Measurements from ENCODE around the gene THAP10. TPM values are rescaled to one million over a fixed set of nuclear protein-coding genes. Genes with fewer than 3 reads are reported as not detected.

THAP10 gene
- total RNA-seq (3.5 TPM), polyA plus RNA-seq (ENCODE audit: insufficient read depth, low read depth, low replicate concordance) (3.4 TPM)
- long read RNA-seq, donor 1, partial matches to known transcripts, result 0 of 3 reads
- long read RNA-seq, donor 1, other reads (novel, unspliced or antisense), result 0 of 3 reads
- long read RNA-seq, donor 2, partial matches to known transcripts, result 0 of 4 reads
- long read RNA-seq, donor 2, other reads (novel, unspliced or antisense), result 0 of 4 reads
- long read RNA-seq, donor 3, partial matches to known transcripts, result 5 of 14 reads
- long read RNA-seq, donor 3, other reads (novel, unspliced or antisense), result 7 of 14 reads
- long read RNA-seq, donor 4, partial matches to known transcripts, result 0 of 2 reads
- long read RNA-seq, donor 4, other reads (novel, unspliced or antisense), result 0 of 2 reads
- long read RNA-seq, donor 5, result 0 reads
- long read RNA-seq, donor 6, partial matches to known transcripts, result 0 of 3 reads
- long read RNA-seq, donor 6, other reads (novel, unspliced or antisense), result 0 of 3 reads
- long read RNA-seq, donor 7, partial matches to known transcripts, result 1 of 5 reads
- long read RNA-seq, donor 7, other reads (novel, unspliced or antisense), result 1 of 5 reads
- long read RNA-seq, donor 8, partial matches to known transcripts, result 0 of 3 reads
- long read RNA-seq, donor 8, other reads (novel, unspliced or antisense), result 0 of 3 reads
- long read RNA-seq, donor 9, result 0 reads
- long read RNA-seq, donor 10, partial matches to known transcripts, result 0 of 4 reads
- long read RNA-seq, donor 10, other reads (novel, unspliced or antisense), result 0 of 4 reads

- TF ChIP-seq, protein P1, sequence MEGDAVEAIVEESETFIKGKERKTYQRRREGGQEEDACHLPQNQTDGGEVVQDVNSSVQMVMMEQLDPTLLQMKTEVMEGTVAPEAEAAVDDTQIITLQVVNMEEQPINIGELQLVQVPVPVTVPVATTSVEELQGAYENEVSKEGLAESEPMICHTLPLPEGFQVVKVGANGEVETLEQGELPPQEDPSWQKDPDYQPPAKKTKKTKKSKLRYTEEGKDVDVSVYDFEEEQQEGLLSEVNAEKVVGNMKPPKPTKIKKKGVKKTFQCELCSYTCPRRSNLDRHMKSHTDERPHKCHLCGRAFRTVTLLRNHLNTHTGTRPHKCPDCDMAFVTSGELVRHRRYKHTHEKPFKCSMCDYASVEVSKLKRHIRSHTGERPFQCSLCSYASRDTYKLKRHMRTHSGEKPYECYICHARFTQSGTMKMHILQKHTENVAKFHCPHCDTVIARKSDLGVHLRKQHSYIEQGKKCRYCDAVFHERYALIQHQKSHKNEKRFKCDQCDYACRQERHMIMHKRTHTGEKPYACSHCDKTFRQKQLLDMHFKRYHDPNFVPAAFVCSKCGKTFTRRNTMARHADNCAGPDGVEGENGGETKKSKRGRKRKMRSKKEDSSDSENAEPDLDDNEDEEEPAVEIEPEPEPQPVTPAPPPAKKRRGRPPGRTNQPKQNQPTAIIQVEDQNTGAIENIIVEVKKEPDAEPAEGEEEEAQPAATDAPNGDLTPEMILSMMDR (IDR thresholded peaks at IDR 0.05; ENCODE audit: borderline replicate concordance, extremely low read depth, insufficient read depth), result no peak
- Histone ChIP-seq H3K27ac (ENCODE audit: low read depth in 2 of 2, low read length in 2 of 2) (peak within 1 kb of the TSS; percentile 63 to 88), H3K4me3 (ENCODE audit: low read length in 3 of 3) (peak within 1 kb of the TSS; percentile 96 to 99 (median 97)), H3K9ac (ENCODE audit: low read length in 3 of 3) (peak within 1 kb of the TSS; percentile 11 to 95 (median 72)), H3K27me3 (ENCODE audit: control insufficient read depth, insufficient read depth, low read length) (no peaks in the 10 kb centered on the region), H3K9me3 (ENCODE audit: control insufficient read depth in 2 of 3, insufficient read depth in 1 of 3, low read length in 3 of 3) (no peaks in the 10 kb centered on the region), H3K36me3 (ENCODE audit: control insufficient read depth in 2 of 3, insufficient read depth in 3 of 3, low read length in 3 of 3) (no peaks in the 10 kb centered on the region), H3K4me1 (ENCODE audit: control insufficient read depth in 2 of 3, insufficient read depth in 2 of 3, low read depth in 1 of 3, low read length in 3 of 3) (peaks cover 0 to 10% (median 4%) of the 10 kb centered on the region in 3 donors)
- intact Hi-C loops (cut with DNase I), result no loop called here
- DNase-seq (peak; percentile 93 to 97 (median 95)), FAIRE-seq (no peak)
Measured at GRCh38 chr15:70892002-70892911, at the start of gene THAP10, which contains the start of gene LRRC49. TSS of gene THAP10 (minus strand) at chr15:70892433. CDS start at chr15:70892272, 161 bp downstream. TSS of gene LRRC49 (plus strand) at chr15:70892826. CDS start at chr15:70892895, 69 bp downstream.

DNA sequence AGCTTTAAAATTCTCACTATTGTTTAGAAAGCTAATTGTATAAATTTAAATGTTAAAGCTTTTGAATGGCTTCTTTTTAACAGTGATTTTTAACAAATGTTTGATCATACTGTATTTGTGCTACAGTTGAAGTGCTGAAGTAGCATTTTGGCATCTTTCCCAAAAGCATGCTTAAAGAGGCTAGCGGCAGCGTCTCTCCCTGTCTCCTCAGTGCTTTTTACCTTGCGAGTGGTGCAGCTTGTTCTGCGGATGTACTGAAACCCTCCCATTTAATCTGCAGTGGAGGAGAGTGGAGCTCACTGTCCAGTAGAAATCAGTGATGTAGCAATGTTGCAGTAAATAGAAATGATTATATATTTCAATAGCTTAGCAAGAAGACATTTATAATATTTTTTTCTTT is 44.1 kb upstream of the THAP10 start:
- TF ChIP-seq, protein P1 (IDR thresholded peaks at IDR 0.05; ENCODE audit: borderline replicate concordance, extremely low read depth, insufficient read depth), result no peak
- Histone ChIP-seq H3K27me3 (ENCODE audit: control insufficient read depth, insufficient read depth, low read length) (no peaks in the 10 kb centered on the region), H3K9ac (ENCODE audit: low read length in 3 of 3) (no peak overlapping the region), H3K36me3 (ENCODE audit: control insufficient read depth in 2 of 3, insufficient read depth in 3 of 3, low read length in 3 of 3) (no peaks in the 10 kb centered on the region), H3K4me1 (ENCODE audit: control insufficient read depth in 2 of 3, insufficient read depth in 2 of 3, low read depth in 1 of 3, low read length in 3 of 3) (no peaks in the 10 kb centered on the region), H3K27ac (ENCODE audit: low read depth in 2 of 2, low read length in 2 of 2) (no peak overlapping the region), H3K4me3 (ENCODE audit: low read length in 3 of 3) (no peak overlapping the region), H3K9me3 (ENCODE audit: control insufficient read depth in 2 of 3, insufficient read depth in 1 of 3, low read length in 3 of 3) (no peaks in the 10 kb centered on the region)
- intact Hi-C loops (cut with DNase I), result no loop called here
- DNase-seq, result peak in 1 of 5 donors; percentile 6
- no peak for FAIRE-seq

DNA sequence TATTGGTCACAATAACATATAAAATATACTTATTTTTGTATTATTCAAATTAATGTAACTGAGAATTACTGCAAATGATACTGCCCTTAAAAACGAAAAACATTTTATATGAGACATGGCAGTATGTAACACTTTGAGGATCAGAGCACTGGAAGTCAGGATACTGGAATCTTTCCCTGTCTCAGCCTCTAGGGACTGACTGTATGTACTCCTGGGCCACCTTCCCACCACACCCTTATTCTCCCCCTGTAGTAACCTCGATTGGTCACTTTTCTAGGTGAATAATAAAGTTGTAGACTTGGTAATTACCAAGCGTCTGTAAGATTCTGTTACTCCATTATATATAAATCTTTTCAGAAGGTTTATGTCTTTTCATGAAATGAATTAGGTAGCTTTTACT is 43.4 kb upstream of the THAP10 start:
- no peak overlapping the region for H3K4me3 ChIP-seq (ENCODE audit: low read length in 3 of 3)
- TF ChIP-seq, protein P1 (IDR thresholded peaks at IDR 0.05; ENCODE audit: borderline replicate concordance, extremely low read depth, insufficient read depth), result no peak

More for the DNA sequence above, 43.4 kb upstream of the THAP10 start:
- no peak overlapping the region for H3K27ac ChIP-seq (ENCODE audit: low read depth in 2 of 2, low read length in 2 of 2)
- no peak for DNase-seq
- H3K36me3 ChIP-seq (ENCODE audit: control insufficient read depth in 2 of 3, insufficient read depth in 3 of 3, low read length in 3 of 3), result no peaks in the 10 kb centered on the region
- no peak for FAIRE-seq
- intact Hi-C loops (cut with DNase I), result no loop called here
- no peaks in the 10 kb centered on the region for H3K4me1 ChIP-seq (ENCODE audit: control insufficient read depth in 2 of 3, insufficient read depth in 2 of 3, low read depth in 1 of 3, low read length in 3 of 3)
- no peaks in the 10 kb centered on the region for H3K9me3 ChIP-seq (ENCODE audit: control insufficient read depth in 2 of 3, insufficient read depth in 1 of 3, low read length in 3 of 3)
- H3K27me3 ChIP-seq (ENCODE audit: control insufficient read depth, insufficient read depth, low read length), result no peaks in the 10 kb centered on the region
- no peak overlapping the region for H3K9ac ChIP-seq (ENCODE audit: low read length in 3 of 3)
